ENCODE results near the gene TBX21. TPM values are rescaled to one million over a fixed set of nuclear protein-coding genes. Genes with fewer than 3 reads are reported as not detected.

Gene TBX21
- total RNA-seq, 1 donor from 2014 or later = not detected

DNA sequence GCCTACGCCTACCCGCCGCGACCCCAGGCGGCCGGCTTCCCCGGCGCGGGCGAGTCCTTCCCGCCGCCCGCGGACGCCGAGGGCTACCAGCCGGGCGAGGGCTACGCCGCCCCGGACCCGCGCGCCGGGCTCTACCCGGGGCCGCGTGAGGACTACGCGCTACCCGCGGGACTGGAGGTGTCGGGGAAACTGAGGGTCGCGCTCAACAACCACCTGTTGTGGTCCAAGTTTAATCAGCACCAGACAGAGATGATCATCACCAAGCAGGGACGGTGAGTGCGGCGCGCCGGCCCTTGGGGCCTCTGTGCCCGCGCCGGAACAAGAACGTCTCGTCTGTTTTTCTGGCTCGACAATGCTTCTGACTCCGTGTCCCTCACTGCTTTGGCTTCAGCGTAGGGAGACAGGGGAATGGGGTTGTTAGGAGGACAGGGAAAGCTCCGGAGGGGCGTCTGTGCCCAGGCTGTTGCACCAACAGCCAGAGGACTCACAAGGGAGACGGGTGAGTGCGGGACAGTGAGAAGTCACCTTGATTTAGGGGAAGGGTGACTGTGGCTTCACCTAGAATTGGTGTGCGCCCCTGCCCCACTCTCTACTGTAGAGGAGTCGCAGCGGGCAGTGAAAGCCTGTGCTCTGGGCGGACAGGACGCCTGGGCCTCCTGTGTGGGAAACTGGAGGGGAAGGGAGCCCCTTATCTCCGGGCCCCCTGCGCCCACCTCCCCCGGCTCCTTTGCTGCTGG lies 806 bp downstream of the TBX21 start:
- DNase-seq = no peak
- Mint-ChIP-seq H3K4me3 (ENCODE audit: unreplicated experiment) (peak overlapping the region; percentile 85), H3K9me3 (ENCODE audit: unreplicated experiment) (peaks cover 3% of the 10 kb centered on the region), H3K4me1 (ENCODE audit: low read depth, unreplicated experiment) (no peaks in the 10 kb centered on the region), H3K36me3 (ENCODE audit: unreplicated experiment) (no peaks in the 10 kb centered on the region), H3K27me3 (ENCODE audit: unreplicated experiment) (peaks cover 29% of the 10 kb centered on the region), H3K27ac (ENCODE audit: unreplicated experiment) (no peak overlapping the region)
- TF ChIP-seq CTCF (IDR thresholded peaks at IDR 0.05; ENCODE audit: partially characterized antibody, unreplicated experiment) = no peak

- TF ChIP-seq CTCF (IDR thresholded peaks at IDR 0.05; ENCODE audit: partially characterized antibody, unreplicated experiment) = no peak
- no peaks in the 10 kb centered on the region for H3K36me3 Mint-ChIP-seq (ENCODE audit: unreplicated experiment)
Observed at GRCh38 chr17:47735139-47735464, 2.1 kb downstream of the TBX21 start.

DNA sequence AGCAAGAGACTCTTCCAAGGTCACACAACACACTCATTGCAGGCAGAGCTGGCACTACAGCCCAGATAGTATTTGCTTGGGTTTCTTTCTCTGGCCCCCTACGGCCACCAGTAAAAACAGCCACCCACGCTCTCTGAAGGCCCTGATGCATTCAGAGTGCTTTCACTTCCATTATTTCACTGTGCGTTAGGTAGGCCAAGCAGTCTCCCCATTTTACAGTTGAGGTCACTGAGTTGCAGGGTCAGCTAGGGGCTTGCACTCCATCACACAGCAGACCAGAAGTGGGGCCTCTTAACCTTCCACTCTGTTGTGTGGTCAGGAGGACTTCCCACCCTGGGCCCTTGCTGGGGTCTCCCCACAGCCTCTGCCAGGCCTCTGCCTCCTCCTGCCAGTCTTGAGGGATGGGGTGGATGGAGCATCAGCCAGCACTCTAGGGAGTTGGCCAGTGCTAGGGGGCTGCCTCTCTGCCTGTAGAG lies 2.5 kb downstream of the TBX21 start:
- H3K36me3 Mint-ChIP-seq (ENCODE audit: unreplicated experiment) = no peaks in the 10 kb centered on the region
- no peak for DNase-seq
- no peak for TF ChIP-seq CTCF (IDR thresholded peaks at IDR 0.05; ENCODE audit: partially characterized antibody, unreplicated experiment)
- H3K4me1 Mint-ChIP-seq (ENCODE audit: low read depth, unreplicated experiment) = no peaks in the 10 kb centered on the region
- H3K27ac Mint-ChIP-seq (ENCODE audit: unreplicated experiment) = no peak overlapping the region
- H3K4me3 Mint-ChIP-seq (ENCODE audit: unreplicated experiment) = no peak overlapping the region
- H3K9me3 Mint-ChIP-seq (ENCODE audit: unreplicated experiment) = peaks cover 3% of the 10 kb centered on the region
- H3K27me3 Mint-ChIP-seq (ENCODE audit: unreplicated experiment) = peaks cover 27% of the 10 kb centered on the region

More at GRCh38 chr17:47735139-47735464, 2.1 kb downstream of the TBX21 start:
- H3K27ac Mint-ChIP-seq (ENCODE audit: unreplicated experiment) = no peak overlapping the region
- H3K27me3 Mint-ChIP-seq (ENCODE audit: unreplicated experiment) = peaks cover 27% of the 10 kb centered on the region
- no peaks in the 10 kb centered on the region for H3K4me1 Mint-ChIP-seq (ENCODE audit: low read depth, unreplicated experiment)
- DNase-seq = no peak
- H3K9me3 Mint-ChIP-seq (ENCODE audit: unreplicated experiment) = peaks cover 3% of the 10 kb centered on the region
- no peak overlapping the region for H3K4me3 Mint-ChIP-seq (ENCODE audit: unreplicated experiment)

DNA sequence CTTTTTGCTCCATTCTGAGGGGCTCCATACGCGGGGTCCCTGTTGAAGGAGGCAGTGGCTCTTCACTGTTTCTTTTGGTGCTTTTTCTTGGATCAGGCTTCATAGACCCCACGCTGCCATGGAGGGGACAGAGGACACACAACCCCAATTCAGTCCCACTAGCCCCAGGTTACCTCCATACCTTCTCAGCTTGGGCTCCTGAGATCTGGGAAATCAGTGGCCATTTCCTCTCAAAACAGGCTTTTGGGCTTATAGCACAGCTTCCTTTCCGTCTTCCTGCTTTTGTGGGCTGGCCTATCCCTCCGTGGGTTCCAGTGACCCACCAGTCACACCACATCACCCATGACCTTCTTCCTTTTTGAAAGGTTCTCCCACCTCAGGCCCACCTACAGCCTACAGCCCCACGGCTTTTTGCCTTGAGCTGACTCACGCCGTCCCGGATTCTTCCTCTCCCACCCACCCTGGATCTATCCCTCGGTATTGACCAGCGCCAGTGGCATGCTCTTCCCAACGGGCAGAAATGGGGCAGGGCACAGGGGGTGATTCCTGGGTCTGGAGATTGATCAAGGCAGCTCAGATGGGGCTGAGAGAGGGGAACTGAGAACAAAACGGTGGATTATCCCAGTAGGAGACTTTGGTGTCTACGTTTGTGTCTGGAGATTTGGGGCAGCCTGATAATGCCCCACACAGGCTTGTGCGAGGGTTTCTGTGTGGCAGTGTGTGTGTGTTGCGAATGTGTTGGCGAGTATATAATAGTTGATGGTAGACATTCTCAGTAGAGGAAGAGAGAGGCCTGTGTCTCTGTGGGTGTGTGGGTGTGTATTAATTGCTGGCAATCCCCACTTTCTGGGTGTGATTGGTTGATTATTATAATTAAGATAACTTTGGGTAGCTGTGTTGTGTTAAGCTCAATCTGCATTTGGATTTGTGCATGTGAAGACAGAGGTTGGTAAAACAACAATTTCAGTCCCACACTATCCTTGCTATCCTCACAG lies 3.8 kb downstream of the TBX21 start:
- TF ChIP-seq CTCF (IDR thresholded peaks at IDR 0.05; ENCODE audit: partially characterized antibody, unreplicated experiment) = no peak
- Mint-ChIP-seq H3K4me1 (ENCODE audit: low read depth, unreplicated experiment) (no peaks in the 10 kb centered on the region), H3K4me3 (ENCODE audit: unreplicated experiment) (no peak overlapping the region), H3K9me3 (ENCODE audit: unreplicated experiment) (peaks cover 3% of the 10 kb centered on the region), H3K27me3 (ENCODE audit: unreplicated experiment) (peaks cover 26% of the 10 kb centered on the region), H3K36me3 (ENCODE audit: unreplicated experiment) (no peaks in the 10 kb centered on the region), H3K27ac (ENCODE audit: unreplicated experiment) (no peak overlapping the region)
- no peak for DNase-seq

Data from glutamatergic neuron (in vitro differentiated cells).